ENCODE measurements around the gene CACNA2D4.

CACNA2D4 gene

DNA sequence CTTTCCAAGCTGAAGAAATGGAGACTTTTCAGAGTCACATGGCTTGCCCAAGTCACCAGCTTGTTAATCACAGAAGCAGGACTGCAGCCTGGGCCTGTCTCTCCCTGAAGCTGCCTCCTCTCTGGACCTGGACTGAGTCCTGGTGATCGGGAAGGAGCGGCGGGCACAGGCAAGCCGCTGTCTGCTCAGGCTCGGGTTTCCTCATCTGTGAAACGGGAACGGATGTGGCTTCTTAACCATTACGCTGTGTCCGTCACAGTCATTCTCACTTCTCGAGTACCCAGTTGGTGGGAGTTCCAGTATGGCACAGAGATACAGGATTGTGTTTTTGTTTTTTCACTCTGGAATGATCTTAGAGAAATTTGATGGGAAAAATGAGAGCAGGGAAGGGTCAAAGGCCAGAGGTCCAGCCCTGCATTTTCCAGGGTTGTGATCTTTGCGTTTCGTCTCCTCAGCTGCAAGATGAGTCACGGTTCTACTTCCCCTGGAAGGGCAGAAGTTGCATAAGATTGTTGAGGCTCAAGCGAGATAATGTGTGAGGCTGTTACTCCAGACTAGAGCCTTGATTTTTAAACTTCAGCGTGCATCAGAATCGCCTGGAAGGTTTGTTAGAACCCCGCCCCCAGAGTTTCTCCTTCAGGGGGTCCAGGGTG is 105.7 kb downstream of the CACNA2D4 start:
- no peak for DNase-seq (ENCODE audit: low spot score)

DNA sequence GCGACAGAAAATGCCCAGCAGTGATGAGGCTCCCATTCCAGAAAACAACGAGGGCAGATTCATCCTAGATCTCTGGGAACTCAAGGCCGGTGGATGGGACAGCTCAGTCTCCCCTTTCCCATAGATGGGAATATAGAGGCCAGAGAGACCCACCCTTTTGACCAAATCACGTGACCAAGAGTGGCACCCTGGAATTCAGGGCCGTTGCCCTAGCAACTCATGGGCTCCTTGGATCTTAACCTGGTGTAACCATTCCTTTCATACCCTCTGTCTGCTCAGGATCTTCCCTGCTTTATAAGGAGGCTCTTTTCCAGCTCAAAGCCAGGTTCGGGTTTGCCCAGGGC is 106.5 kb downstream of the CACNA2D4 start:
- no peak for DNase-seq (ENCODE audit: low spot score)

DNA sequence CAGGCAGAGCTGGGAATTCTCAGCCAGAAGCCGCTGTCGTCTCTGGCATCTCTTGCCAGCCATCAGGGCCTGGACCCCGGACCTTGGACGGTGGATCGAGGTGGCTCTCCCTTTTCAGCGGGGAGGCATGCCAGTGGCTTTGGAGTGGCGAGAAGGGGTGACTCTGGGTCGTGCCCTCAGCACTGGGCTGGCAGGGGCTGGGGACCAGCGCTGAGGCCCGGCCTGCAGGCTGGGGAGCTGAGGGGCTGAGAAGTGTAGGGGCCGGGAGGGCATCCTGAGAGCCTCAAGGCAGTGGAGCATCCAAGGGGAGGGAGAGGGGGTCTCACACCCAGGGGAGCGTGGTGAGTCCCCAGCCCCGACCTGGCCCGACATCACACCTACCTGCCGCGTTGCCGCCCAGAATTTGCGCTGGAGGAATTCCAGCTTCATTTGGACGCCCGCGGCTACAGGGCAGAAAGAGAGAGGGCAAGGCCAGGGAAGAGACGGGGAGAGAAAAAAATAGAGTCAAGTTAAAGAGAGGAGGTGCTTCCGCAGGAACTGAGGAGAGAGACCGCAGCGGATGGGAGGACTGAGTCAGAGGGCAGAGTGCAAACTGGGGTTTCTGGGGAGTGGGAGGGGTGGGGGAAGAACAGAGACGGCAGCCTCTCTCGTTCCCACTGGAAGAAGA is 107.0 kb downstream of the CACNA2D4 start:
- DNase-seq (ENCODE audit: low spot score): peak; percentile 52

DNA sequence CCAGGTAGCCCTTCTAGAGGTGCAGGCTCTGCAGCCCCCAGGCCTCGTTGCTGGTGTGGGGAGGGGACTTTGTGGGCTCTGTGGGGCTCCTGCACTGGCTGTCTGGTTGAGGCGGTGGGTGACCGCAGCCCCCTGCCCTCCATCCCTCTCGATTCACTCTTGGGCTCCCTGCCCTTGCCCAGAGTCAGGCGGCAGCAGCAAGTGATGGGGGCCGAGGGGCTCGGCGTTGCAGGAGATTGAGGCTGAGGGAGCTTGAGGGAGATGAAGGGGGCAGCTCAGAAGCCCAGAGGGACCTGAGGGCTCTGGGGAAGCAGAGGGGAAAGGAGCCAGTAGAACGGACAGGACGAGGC is 107.5 kb downstream of the CACNA2D4 start:
- DNase-seq (ENCODE audit: low spot score): no peak

DNA sequence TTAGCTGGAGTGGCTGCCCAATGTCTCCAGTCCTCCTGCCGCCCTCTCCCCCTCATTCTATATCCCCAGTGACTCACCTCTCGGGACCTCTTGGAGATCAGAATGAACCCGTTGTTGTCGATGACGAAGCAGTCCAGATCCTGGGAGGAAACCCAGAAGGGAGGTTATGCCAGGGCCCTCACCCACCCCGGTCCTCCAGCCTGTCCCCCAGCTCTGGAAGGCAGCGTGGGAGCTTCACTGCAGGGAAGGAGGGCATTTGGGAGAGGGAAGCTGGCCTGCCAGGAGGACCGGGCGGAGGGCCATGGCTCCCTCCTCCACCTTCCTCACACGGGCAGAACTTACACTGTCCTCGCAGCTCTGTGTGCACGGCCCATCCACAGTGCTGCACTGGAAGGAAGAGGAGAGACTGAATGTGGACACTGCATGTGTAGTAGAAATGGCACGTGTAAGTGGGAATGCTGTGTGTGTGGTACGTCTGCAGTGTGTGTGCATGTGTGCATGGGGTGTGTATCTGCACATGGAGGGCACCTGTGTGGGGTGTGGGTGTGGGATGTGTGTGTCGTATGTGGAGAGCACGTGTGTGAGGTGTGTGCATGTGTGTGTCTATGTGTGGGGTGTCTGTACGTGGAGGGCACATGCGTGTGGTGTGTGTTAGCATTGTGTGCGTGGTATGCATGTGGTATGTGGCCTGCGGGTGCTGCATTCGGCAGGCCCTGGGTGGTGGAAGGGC is 108.1 kb downstream of the CACNA2D4 start:
- no peak for DNase-seq (ENCODE audit: low spot score)

DNA sequence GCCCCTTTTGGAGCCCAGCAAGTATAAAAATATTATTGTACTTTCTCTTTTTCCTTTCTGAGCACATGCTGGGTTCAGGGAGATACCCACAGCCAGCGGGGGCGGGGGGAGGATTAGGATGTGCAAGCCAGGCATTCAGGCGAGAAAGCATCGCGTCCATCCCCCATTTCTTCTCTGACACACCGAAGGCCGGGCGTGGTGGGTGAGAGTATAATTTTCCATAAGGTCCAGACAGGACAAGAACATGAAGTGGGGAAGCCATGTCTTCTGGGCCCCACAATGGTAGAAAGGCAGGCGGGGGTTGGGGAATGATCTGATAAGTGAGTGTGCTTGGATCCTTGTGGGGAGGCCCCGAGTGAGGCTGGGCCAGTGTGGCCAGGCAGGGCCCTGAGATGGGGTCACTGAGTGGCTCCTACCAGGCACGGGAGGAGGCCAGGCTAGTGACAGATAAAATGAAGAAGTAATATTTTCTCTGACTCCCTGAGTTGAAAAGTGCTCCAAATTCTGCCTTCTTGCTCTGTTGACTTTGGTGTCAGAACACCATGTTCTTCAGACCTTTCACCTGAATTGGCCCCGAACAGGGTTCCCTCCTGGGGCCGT is 108.8 kb downstream of the CACNA2D4 start:
- DNase-seq (ENCODE audit: low spot score): no peak

DNA sequence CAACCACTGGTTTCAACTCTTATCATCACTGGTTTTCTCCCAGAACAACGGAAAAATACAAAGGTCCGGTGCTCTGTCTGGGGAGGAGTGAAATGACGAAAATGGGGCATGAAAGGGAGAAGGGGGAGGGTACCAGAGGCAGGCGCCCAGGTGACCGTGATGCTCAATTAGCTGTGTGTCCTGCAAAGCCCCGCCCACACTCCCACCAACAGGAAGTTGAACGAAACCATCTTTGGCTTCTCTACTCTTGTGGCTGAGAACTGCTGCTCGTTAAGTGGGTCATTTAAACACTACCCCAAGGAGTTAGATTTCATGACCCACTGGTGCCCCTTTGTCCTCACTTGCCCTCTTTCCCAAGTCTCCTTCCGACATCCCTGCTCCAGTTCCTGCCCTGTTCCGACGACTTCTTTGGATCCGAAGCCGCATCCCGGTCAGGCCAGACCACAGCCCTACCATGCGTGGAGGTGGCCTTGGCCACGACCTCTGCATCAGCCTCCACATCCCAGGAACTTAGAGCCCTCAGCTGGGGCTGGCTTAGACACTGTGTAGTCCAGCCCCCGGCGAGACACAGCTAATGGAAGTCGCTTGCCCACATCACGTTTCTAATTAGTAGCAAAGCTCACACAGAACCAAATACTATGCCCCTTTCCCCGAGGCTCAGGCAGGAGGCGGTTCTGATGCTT is 109.5 kb downstream of the CACNA2D4 start:
- no peak for DNase-seq (ENCODE audit: low spot score)

DNA sequence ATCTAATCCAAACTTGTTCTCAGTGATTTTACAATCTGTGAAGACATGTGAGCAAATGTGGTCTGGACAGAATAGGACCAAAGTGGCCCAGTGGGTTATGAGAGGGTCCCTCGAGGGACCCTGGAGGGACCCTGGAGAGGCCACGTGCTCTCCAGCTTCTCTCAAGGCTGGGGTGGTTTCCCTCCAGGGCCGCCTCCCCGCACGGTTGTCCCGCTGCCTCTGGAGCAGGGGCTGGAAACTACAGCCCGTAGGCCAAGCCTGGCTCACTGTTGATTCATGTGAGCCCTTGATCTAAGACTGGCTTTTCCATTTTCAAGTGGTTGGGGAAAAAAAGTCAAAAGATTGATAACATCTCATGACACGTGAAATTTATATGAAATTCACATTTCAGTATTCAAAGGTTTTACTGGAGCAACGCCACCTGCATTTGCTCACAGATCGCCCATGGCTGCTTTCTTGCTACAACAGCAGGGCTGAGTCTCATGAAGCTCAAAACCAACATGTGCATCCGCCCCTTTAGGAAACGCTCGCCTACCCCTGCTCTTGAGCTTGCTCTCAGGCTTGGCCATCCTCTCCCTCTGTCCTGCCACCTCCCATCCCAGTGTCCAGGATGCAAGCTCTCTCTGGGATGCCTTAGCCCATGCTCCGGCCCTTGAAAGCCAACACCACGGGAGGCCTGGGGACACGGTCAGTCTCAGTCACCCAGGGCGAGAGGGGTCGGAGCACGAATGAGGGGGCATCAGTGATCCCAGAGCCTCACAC is 110.2 kb downstream of the CACNA2D4 start:
- no peak for DNase-seq (ENCODE audit: low spot score)

DNA sequence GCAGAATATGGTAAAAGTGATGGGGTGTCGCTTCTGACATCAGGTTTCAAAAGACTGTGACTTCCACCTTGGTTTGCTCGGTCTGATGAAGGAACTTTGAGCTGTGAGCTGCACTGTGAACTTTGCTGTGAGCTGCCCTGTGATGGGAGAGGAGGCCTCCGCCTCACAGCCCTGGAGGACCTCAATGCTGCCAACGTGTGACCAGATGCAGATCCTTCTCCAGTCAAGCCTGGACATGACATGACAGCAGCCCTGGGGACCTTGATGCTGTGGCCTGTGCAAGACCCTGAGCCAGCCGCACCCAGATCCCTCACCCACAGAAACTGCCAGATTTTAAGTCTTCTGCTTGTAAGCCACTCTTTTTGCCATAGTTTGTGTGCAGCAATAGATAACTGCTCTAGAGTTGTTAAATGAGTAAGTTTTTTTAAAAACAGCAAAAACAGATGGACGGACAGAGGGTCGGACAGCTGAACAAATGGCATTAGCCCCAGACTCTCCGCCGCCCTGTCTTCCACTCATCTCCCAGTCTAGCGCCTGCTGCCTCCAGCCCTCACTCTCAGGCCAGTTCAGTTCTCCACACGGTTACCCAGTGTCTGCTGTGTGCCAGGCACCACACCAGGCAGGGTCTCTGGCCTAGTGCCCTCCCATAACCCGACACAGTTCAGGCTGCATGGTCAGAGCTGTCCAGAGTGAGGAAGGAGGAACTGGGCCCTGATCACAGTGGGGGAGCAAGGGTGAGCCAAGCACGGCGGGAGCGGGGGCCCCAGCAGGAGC is 111.2 kb downstream of the CACNA2D4 start:
- DNase-seq (ENCODE audit: low spot score): no peak

DNA sequence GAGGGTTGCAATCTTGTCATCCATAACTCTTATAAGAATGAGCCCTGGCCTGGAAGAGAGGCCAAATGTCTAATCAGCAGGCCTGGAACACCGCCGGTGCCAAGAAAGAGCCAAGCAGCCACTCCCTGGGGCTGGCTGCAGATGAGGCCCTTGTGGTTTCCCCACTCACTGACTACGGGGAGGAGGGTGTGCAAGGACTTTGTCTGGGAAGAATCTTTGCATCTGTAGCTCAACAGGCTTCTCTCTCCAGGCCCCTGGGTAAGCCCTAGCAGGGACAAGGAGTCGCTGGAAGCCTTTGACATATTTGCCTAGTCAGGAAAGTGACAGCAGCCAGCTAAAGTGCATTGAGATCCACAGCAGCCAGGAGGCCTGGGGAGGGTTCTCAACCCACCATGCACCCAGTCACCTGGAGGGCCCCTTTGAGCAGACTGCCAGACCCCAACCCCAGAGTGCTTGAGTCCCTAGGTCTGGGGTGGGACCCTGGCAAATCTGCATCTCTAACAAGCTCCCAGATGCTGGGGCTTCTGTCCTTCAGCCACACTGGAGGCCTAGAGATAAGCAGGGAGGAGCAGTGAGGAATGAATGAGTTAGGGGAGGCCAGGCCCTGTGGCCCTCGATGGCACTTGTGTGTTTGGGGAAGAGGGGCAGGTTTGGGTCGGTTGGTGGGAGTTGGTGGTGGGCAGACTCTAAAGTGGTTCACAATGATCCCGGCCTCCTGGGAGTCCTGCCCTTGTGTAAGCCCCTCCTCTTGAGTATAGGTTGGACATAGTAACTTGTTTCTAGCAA is 112.0 kb downstream of the CACNA2D4 start:
- DNase-seq (ENCODE audit: low spot score): no peak

DNA sequence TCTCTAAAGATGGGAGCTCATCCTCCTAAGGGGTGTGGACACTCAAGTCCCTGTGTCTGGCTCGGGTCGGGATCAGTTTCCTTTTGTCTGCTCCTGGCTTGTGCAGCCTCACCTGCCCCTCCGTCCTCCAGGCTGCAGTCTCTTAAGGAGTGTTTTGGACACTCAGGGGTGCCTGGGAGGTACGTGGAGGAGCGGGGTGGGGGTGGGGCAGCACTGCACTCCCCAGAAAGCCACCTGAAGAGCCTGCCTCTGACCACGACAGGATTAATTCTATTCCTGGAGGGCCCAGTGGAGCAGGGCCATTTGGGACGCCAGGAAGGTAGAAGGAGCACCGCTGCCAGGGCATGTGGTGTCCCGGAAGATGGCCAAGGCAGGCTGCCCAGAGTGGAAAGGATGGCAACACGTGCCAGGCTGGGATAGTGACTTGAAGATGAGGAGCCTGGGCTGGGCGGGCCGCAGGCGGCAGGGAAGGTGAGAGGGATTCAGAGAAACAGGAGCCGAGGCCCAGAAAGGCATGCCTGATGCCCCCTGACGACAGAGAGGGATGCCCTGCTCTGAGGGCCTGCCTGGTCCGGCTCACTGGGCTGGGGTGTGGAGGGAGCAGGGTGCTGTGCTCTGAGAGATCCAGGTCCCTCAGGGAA is 112.9 kb downstream of the CACNA2D4 start:
- no peak for DNase-seq (ENCODE audit: low spot score)

DNA sequence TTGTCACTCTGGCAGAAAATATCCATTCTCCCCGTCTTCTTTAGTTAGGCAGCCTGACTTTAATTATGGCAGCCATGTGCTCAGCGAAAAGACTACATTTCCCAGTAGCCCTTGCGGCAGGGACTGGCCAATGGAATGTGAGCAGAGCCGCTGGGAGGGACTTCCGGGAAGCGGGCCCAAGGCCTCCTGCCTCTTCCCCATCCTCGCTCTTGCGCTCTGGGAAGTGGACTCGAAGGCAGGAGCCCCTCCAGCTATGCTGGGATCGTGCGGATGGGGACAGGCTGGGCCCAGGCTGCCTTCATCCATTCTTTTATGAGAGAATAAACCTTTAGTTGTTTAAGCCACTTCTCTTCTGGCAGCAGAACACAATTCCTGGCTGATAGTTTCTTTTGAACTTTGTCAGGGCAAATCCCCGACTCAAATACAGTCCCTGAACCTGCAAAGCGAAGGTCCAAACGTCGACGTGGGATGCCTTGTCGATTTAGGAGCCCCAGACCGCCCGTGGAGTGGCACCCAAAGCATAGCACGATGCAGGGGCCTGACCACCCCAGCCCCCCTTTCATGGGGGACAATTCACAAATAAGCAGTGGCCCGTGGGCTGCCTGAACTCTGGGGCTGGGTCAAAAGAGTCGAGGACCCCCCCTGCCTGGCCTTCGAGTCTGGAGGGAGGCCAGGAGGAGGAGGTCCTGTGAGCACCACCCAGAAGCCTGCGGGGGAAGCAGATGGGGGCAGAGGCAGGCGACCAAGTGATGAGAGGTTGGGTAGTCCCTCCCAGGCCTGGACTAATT is 113.7 kb downstream of the CACNA2D4 start:
- peak; percentile 92 for DNase-seq (ENCODE audit: low spot score)

DNA sequence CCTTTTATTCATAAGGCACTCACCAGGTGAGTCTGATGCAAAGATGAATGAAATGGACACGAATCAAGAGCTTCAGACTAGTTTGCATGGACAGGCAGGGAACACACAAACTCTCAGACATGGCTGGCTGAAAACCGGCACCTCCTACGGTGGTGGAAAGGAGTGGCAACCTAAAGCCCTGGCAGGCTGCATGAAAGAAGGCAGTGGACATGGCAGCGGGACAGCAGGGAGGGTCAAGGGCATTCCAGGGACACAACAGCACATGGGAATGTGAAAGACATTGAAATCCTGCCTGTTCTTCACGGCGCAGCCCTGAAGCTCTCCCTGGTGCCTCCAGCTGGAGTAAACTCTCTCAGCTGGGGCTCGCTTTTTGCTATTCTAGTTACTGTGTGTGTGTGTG is 114.7 kb downstream of the CACNA2D4 start:
- no peak for DNase-seq (ENCODE audit: low spot score)

DNA sequence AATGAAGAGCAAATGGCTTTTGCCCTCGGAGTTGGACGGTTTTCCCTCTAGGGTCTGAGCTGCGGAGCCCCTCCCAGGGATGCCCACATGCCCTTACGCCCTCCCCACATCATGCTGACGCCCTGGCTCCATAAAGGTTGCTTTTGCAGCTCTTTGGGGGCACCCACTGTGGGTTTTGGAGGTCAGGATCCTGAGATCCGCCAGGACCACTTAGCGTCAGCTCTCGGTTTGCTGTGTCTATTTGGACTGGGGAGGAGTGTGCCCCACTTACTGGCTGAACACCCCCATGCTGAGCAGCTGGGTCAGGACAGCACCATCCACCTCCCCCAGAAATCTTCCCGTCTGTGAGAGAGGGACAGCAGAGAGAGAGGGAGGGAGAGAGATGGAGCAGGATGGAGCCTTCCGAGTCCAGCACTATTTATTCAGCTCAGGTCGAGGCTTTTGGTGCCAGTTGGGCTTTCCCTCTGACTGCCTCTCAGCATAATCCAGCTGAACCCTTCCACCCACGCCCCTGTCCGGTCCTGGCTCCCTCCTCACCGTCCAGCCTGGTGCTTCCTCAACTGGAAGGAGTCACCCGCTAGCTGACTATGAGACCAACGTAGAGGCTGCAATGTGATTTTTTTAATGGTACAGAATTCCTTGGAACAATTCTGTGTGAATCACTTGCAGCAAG is 117.0 kb downstream of the CACNA2D4 start:
- no peak for DNase-seq (ENCODE audit: low spot score)

DNA sequence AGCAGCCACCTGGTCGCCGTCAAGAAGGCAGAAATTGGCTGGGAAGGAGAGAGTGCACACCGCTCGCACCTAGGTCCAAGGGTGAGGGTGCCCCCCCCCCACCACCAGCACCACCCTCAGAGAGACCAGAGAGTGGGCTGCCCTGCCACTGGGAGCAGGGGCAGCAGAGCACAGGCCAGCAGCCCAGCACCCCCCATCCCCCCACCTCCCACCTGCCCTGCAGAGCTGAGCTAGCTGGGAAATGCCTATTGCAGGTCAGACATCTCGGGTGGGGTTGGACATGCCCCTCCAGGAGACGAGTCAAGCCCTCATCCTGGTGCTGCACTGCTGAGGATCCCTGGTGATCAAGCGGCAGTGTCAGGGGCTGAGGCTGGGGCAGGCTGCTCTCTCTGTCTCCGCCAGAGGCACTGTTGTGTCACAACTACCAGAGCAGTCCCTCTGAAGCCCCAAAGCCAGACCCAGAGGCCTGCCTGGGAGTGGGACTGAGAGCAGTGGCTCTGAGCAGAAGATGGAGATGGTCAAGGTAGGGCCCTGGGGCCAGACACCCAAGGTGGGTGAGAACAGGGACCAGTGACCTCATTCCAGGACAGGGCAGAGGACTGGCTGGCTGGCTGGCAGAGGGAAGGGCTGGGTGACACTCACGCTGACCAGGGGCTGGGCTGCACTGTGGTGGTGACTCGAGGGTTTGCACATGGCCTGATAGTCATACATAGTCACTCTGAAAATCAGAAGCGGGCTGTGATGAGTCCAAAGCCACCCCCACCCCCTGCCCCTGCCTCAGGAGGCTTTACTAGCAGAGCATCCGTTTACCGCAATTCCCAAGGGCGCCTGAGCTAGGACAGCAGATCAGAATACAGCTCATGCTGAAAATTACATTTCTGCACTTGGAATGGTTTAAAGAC is 117.8 kb downstream of the CACNA2D4 start:
- peak; percentile 26 for DNase-seq (ENCODE audit: low spot score)

DNA sequence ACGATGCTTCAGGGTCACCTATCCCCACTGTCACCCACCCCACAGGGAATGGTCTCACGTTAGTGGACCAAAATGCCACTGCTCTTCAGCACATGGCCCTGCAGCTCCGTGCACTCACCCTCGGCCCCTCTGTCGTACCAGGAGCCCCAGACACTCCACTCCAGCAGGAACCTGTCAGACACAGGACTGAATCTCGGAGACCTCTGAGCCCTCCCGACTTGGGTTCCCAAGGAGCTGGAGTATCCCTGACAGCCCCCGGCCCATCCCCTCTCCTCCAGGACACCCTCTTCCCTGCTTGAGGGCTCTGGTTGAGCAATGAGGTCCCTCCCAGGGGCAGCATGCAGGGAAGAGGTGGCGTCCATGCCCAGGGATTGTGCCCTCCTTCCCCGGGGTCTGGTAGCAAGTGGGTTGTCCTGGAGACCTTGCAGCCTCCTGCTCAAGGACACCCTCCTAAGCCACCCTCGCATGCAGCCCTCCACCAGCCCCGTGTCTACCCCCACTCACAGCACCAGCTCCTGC is 118.5 kb downstream of the CACNA2D4 start:
- DNase-seq (ENCODE audit: low spot score): no peak
